Endothelial cell of umbilical vein (primary cell): Measurements from ENCODE around the gene OPTC. TPM values are rescaled to one million over a fixed set of nuclear protein-coding genes. Genes with fewer than 3 reads are reported as not detected.

Experiments
- BruUV-seq: library from RNA; stranded (reverse); fragments of 400-500 nt; replicated peaks from 2 replicates; lab custom pipeline; 2021; lab: Mats Ljungman, UMichigan
- CTCF ChIA-PET: fragments of 300-600, 350-600 bp; sonication (Branson Sonifier 250); formaldehyde crosslinking; loops from one replicate; lab custom pipeline; 2021; ENCODE audit warnings: antibody characterized with exemption, inconsistent platforms; lab: Charles Lee
- POLR2A ChIA-PET: fragments of 300-600, 350-600 bp; sonication (Branson Sonifier 250); formaldehyde crosslinking; loops from one replicate; lab custom pipeline; 2021; ENCODE audit warnings: antibody characterized with exemption, inconsistent platforms; lab: Charles Lee
- DNase-seq: peaks from one replicate; pipeline ENCODE4 v3.0.0-alpha.2; 2011; ENCODE audit warnings: low read depth, low spot score
- FAIRE-seq: peaks from 2 replicates; lab custom pipeline; 2011; peaks lifted over from hg19 to GRCh38; lab: Jason Lieb, UNC
- H2AFZ ChIP-seq: 2 replicates; pipeline ENCODE4 v1.6.0; 2012; ENCODE audit warnings: low read depth, low read length, control low read depth, inconsistent platforms
- H3K27ac ChIP-seq: 2 replicates; pipeline ENCODE4 v1.5.1; 2011; ENCODE audit warnings: low read depth, mild to moderate bottlenecking, control low read depth, low read length, moderate library complexity; ENCODE audit not compliant: insufficient read depth
- H3K27me3 ChIP-seq, 2 experiments: 2 replicates each; pipeline versions ENCODE4 v1.6.0 to v1.6.1; 2011; ENCODE audit warnings: low read length in 2 of 2, mixed read lengths in 1 of 2; ENCODE audit not compliant: control insufficient read depth in 2 of 2, insufficient read depth in 2 of 2
- H3K36me3 ChIP-seq, 2 experiments: 2 replicates in 1 of 2; 3 replicates in 1 of 2; pipeline ENCODE4 v1.5.1; 2011; ENCODE audit warnings: low read length in 2 of 2, mild to moderate bottlenecking in 1 of 2, moderate library complexity in 1 of 2; ENCODE audit not compliant: control insufficient read depth in 2 of 2, insufficient read depth in 2 of 2; ENCODE audit errors: extremely low read depth in 1 of 2
- H3K4me1 ChIP-seq: 3 replicates; pipeline ENCODE4 v1.5.1; 2011; ENCODE audit warnings: mild to moderate bottlenecking, low read length; ENCODE audit not compliant: control insufficient read depth, insufficient read depth; ENCODE audit errors: extremely low read depth
- H3K4me2 ChIP-seq: 2 replicates; pipeline ENCODE4 v1.6.1; 2011; ENCODE audit warnings: low read length, control low read depth, mixed read lengths; ENCODE audit not compliant: insufficient read depth
- H3K4me3 ChIP-seq, 3 experiments: fragments of 200-600 bp in 1 of 3; sonication (generic), shearing (Covaris generic) in 1 of 3; replicated peaks in 1 of 3; 2 replicates each; pipeline ENCODE4 v1.5.1; 2011 to 2016; ENCODE audit warnings: control low read depth in 3 of 3, low read length in 3 of 3, mild to moderate bottlenecking in 2 of 3, inconsistent platforms in 1 of 3, low read depth in 1 of 3, moderate library complexity in 1 of 3; ENCODE audit not compliant: insufficient read depth in 1 of 3
- H3K79me2 ChIP-seq: 2 replicates; pipeline ENCODE4 v1.6.0; 2012; ENCODE audit warnings: low read length, inconsistent platforms; ENCODE audit not compliant: control insufficient read depth, insufficient read depth
- H3K9ac ChIP-seq: replicated peaks from 2 replicates; pipeline ENCODE3; 2011; ENCODE audit warnings: low read length, control low read depth; ENCODE audit not compliant: insufficient read depth; ENCODE audit errors: extremely low read depth
- H3K9me1 ChIP-seq: replicated peaks from 3 replicates; pipeline ENCODE4 v1.6.0; 2011; ENCODE audit warnings: mild to moderate bottlenecking, low read length; ENCODE audit not compliant: control insufficient read depth, insufficient read depth; ENCODE audit errors: extremely low read depth
- H3K9me3 ChIP-seq: replicated peaks from 2 replicates; pipeline ENCODE4 v1.5.1; 2012; ENCODE audit warnings: low read length, inconsistent platforms; ENCODE audit not compliant: control insufficient read depth, insufficient read depth
- H4K20me1 ChIP-seq: replicated peaks from 2 replicates; pipeline ENCODE3; 2011; ENCODE audit warnings: mild to moderate bottlenecking, low read length; ENCODE audit not compliant: control insufficient read depth, insufficient read depth; ENCODE audit errors: extremely low read depth
- CTCF ChIP-seq, 2 donors: IDR thresholded peaks; 1 replicate in 1 of 2; 2 replicates in 1 of 2; pipeline ENCODE4 v1.5.1; 2011; ENCODE audit warnings: low read length in 2 of 2, mild to moderate bottlenecking in 2 of 2, moderate library complexity in 2 of 2, control low read depth in 1 of 2, inconsistent platforms in 1 of 2, low read depth in 1 of 2; ENCODE audit not compliant: insufficient read depth in 1 of 2; ENCODE audit errors: extremely low read depth in 1 of 2
- EZH2 ChIP-seq: IDR thresholded peaks from 2 replicates; pipeline ENCODE4 v1.6.1; 2012; ENCODE audit warnings: borderline replicate concordance, low read depth, mild to moderate bottlenecking, moderate library complexity, low read length, inconsistent platforms; ENCODE audit not compliant: severe bottlenecking
- GATA2 ChIP-seq: IDR thresholded peaks from 2 replicates; pipeline ENCODE4 v1.7.0; 2011; ENCODE audit warnings: low read depth, mild to moderate bottlenecking, moderate library complexity, mixed read lengths, low read length; ENCODE audit not compliant: insufficient read length, insufficient read depth
- MAX ChIP-seq: IDR thresholded peaks from 2 replicates; pipeline ENCODE4 v1.6.1; 2011; ENCODE audit not compliant: insufficient read depth, insufficient read length
- MYC ChIP-seq: IDR thresholded peaks from one replicate; pipeline ENCODE4 v1.6.1; 2011; ENCODE audit warnings: mild to moderate bottlenecking, low read depth, low read length
- POLR2A ChIP-seq: IDR thresholded peaks from 2 replicates; pipeline ENCODE4 v1.6.1; 2012; ENCODE audit warnings: low read depth, mild to moderate bottlenecking, control low read depth, low read length
- dilution Hi-C: fragments of 300-500 bp; cut with MboI; formaldehyde crosslinking; loops from one replicate; pipeline ENCODE4 v1.15.0; 2019; ENCODE audit warnings: low sequenced_read_pairs; ENCODE audit not compliant: extremely low pct_ligation_motif_present
- intact Hi-C: fragments of 100-400 bp; cut with micrococcal nuclease; formaldehyde crosslinking; loops from one replicate; pipeline ENCODE4 v1.10.0; 2022
- polyA plus RNA-seq, 4 experiments: library from polyadenylated mRNA; depleted of rRNA in 3 of 4; stranded (reverse) in 3 of 4; unstranded in 1 of 4; fragments of >200 nt; gene quantifications; 2 replicates each; pipeline versions ENCODE4 v1.2.1 to v1.2.3, GENCODE V29; 2011 to 2012; ENCODE audit warnings: missing spikeins in 1 of 4
- total RNA-seq: library from RNA; stranded (reverse); gene quantifications from 2 replicates; pipeline ENCODE4 v1.2.3, GENCODE V29; 2021

Gene OPTC
- total and polyA plus RNA-seq, 2 donors (not counting 3 experiments of a cell fraction or from before 2014, with no cell fraction given), result not detected

DNA sequence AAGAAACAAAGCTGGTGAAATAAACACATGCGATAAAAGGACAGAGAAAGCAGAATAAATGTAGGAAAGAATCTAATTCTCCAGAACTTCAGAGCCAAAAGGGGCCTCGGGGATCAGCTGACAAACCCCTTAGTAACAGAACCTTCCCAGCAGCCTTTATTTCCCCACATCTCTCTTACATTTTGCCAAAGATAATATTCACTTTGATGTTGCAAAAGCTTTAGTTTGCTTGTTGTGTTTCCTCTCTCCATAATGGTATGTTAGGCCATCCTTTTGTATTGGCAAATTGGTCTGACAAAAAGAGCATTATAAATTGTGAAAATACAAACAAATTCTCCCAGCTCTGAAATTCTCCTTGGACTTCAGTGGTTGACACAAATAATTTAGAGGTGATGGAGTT lies 54.9 kb downstream of the OPTC start:
- Histone ChIP-seq H3K79me2 (no peaks in the 10 kb centered on the region), H3K27ac (no peak overlapping the region), H3K9me3 (no peaks in the 10 kb centered on the region), H3K36me3 (no peaks in the 10 kb centered on the region), H4K20me1 (no peaks in the 10 kb centered on the region), H3K27me3 (peaks cover 3 to 9% of the 10 kb centered on the region in 2 experiments), H3K9ac (no peak overlapping the region), H3K9me1 (no peaks in the 10 kb centered on the region), H3K4me1 (no peaks in the 10 kb centered on the region), H3K4me3 (no peak overlapping the region), H2AFZ (no peak overlapping the region), H3K4me2 (no peak overlapping the region)
- BruUV-seq, result no TSS peak
- TF ChIP-seq MAX (no peak), GATA2 (no peak), POLR2A (no peak), EZH2 (no peak), MYC (no peak), CTCF (IDR thresholded peaks at IDR 0.05; ENCODE audit: extremely low read depth in 1 of 2, insufficient read depth in 1 of 2, low read depth in 1 of 2, low read length in 2 of 2) (no peak)
- DNase-seq (no peak), FAIRE-seq (no peak)
- intact Hi-C loops, result no loop called here
- CTCF ChIA-PET, result interaction anchor here (0.6 to 1.1 kb wide), 3 partner anchors 9 to 223 kb away, joined by 4 to 5 read pairs (median 4); no protein-coding TSS in a partner anchor
- dilution Hi-C loops, result no loop called here
- POLR2A ChIA-PET, result no interaction called here
